GM23248 (cell line): Measurements from ENCODE around the gene PLA2G4E.

ENCODE experiments used
- EZH2 ChIP-seq: fragments of 200-600 bp; sonication (generic); IDR thresholded peaks from 2 replicates; pipeline ENCODE4 v1.6.1; 2018; ENCODE audit warnings: antibody characterized with exemption, mild to moderate bottlenecking; ENCODE audit not compliant: insufficient read depth, poor library complexity, severe bottlenecking
- EZH2phosphoT487 ChIP-seq: fragments of 200-600 bp; sonication (generic); IDR thresholded peaks from 2 replicates; pipeline ENCODE4 v1.6.1; 2018; ENCODE audit warnings: antibody characterized with exemption, moderate library complexity, mild to moderate bottlenecking, low read depth; ENCODE audit not compliant: insufficient read depth

DNA sequence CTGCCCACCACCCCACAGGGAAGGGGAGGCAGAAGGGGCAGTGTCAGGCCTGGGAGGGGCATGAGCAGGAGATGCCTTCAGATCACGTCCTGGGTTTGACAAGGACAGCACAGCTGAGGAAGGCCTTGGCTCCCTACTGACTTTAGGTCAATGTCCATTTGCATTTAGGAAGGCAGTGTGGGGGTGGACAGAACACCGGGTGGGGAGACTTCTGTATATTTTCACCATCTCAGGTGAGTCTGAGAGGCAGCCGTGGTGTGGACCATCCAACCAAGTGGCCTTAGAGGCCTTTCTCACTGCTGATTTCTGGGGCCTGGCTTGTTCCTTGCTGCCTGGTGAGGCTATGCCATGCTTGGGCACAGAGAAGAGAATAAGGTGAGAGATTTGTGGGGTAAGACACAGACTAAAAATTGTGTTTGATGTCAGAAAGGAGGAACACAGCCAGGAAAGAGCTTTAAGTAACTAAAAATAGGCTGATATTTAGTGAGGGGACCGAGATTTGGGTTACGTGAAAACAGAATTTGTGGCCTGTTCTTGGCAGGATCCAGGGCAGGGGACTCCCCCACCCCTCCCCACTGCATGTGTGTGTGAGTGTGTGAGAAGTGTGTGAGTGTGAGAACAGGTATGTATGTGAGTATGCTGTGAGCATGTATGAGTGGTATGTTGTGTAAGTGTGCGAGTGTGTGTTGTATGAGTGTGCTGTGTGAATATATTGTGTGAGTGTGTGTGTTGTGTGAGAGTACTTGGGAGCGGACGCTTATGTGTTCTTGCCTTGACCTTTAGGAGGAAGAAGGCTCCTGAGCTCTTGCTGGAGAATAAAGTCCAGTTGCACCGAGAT lies 11.8 kb upstream of the PLA2G4E start:
- no peak for TF ChIP-seq EZH2
- TF ChIP-seq EZH2phosphoT487 = no peak
